HepG2 (cell line): ENCODE measurements around the gene HEXIM1. TPM values are rescaled to one million over a fixed set of nuclear protein-coding genes. Genes with fewer than 3 reads are reported as not detected.

Experiments used
- CCAR2 ChIP-seq: fragments of 200-400 bp; formaldehyde crosslinking; optimal IDR thresholded peaks from 2 replicates; pipeline ENCODE3; 2018; ENCODE audit warnings: low read depth, mild to moderate bottlenecking, low read length, moderate library complexity
- CHD2 ChIP-seq: IDR thresholded peaks from 2 replicates; pipeline ENCODE4 v1.6.1; 2011; ENCODE audit warnings: low read depth, low read length, improper control_type of control experiment
- NCOA2 ChIP-seq: sonication (generic); formaldehyde crosslinking; IDR thresholded peaks from 2 replicates; pipeline ENCODE4 v1.8.0; 2022; ENCODE audit warnings: inconsistent platforms
- RNF219 ChIP-seq: sonication (generic); formaldehyde crosslinking; IDR thresholded peaks from 2 replicates; pipeline ENCODE4 v1.5.0; 2020; ENCODE audit warnings: mild to moderate bottlenecking, missing genetic modification reagents
- RXRA ChIP-seq: sonication (generic); formaldehyde crosslinking; IDR thresholded peaks from 2 replicates; pipeline ENCODE4 v1.5.1; 2020; ENCODE audit warnings: missing genetic modification reagents
- TCF7 ChIP-seq: sonication (generic); IDR thresholded peaks from 2 replicates; pipeline ENCODE4 v1.6.1; 2016; ENCODE audit warnings: antibody characterized with exemption, low read depth
- ZNF205 ChIP-seq: IDR thresholded peaks from 2 replicates; pipeline ENCODE4 v1.6.1; 2018; ENCODE audit warnings: missing biosample characterization, missing genetic modification reagents
- ZNF251 ChIP-seq: sonication (generic); formaldehyde crosslinking; IDR thresholded peaks from 2 replicates; pipeline ENCODE4 v1.9.0; 2021; ENCODE audit warnings: mild to moderate bottlenecking, missing genetic modification reagents
- ZNF280D ChIP-seq: sonication (generic); formaldehyde crosslinking; IDR thresholded peaks from 2 replicates; pipeline ENCODE4 v1.5.1; 2020; ENCODE audit warnings: mild to moderate bottlenecking, missing genetic modification reagents
- ZNF331 ChIP-seq: sonication (generic); formaldehyde crosslinking; IDR thresholded peaks from 2 replicates; pipeline ENCODE4 v1.4.0; 2020; ENCODE audit warnings: missing genetic modification reagents
- ZNF609 ChIP-seq: sonication (generic); formaldehyde crosslinking; IDR thresholded peaks from 2 replicates; pipeline ENCODE4 v1.4.0; 2020; ENCODE audit warnings: mild to moderate bottlenecking, missing genetic modification reagents, borderline replicate concordance
- ZNF749 ChIP-seq: sonication (generic); formaldehyde crosslinking; IDR thresholded peaks from 2 replicates; pipeline ENCODE4 v1.8.0; 2022; ENCODE audit warnings: mild to moderate bottlenecking, missing genetic modification reagents, moderate library complexity, borderline replicate concordance
- polyA plus RNA-seq, 8 experiments: library from polyadenylated mRNA; depleted of rRNA in 3 of 8; stranded (reverse) in 7 of 8; unstranded in 1 of 8; fragments of >200 nt; fragmentation: Illumina TruSeq in 4 of 8; extraction: Trizol in 4 of 8; gene quantifications; 2 replicates each; pipeline versions ENCODE4 v1.2.1 to v1.2.3, GENCODE V29; 2011 to 2016; ENCODE audit warnings: low read depth in 4 of 8, missing spikeins in 1 of 8, mixed read lengths in 1 of 8; ENCODE audit not compliant: insufficient read depth in 1 of 8
- total RNA-seq, 5 experiments: library from RNA; depleted of rRNA; stranded (reverse); fragments of >200 nt; fragmentation: Illumina TruSeq; extraction: Trizol; gene quantifications; 2 replicates each; pipeline ENCODE4 v1.2.3, GENCODE V29; 2016; ENCODE audit warnings: low read depth in 1 of 5
- TF ChIP-seq, protein P1 (sequence below): IDR thresholded peaks from 2 replicates; pipeline ENCODE4 v1.6.1; 2016; ENCODE audit warnings: low read depth, borderline replicate concordance
- TF ChIP-seq, protein P2 (sequence below): sonication (generic); formaldehyde crosslinking; IDR thresholded peaks from 2 replicates; pipeline ENCODE4 v1.4.0; 2020; ENCODE audit warnings: mild to moderate bottlenecking, missing genetic modification reagents

HEXIM1 gene
- total and polyA plus RNA-seq, 2 of the 13 experiments (the other 11 are each of a cell fraction or from before 2014, with no cell fraction given): 10.5 to 16.6 TPM

- TF ChIP-seq ZNF609 (CRISPR knock-in tag) (no peak), RNF219 (CRISPR knock-in tag) (no peak), ZNF280D (CRISPR knock-in tag) (no peak), ZNF331 (CRISPR knock-in tag) (0 out of 2 replicates have a peak, but pooled peaks have one; percentile 29), ZNF251 (no peak), TCF7 (no peak; the same call in 1 of the 2 replicates), ZNF749 (CRISPR knock-in tag) (no peak), ZNF205 (CRISPR knock-in tag) (no peak), NCOA2 (CRISPR knock-in tag) (peak; percentile 68; the same call in 1 of the 2 replicates), CCAR2 (no peak), RXRA (peak; percentile 71; the same call in 1 of the 2 replicates), CHD2 (no peak)
- TF ChIP-seq, protein P1, sequence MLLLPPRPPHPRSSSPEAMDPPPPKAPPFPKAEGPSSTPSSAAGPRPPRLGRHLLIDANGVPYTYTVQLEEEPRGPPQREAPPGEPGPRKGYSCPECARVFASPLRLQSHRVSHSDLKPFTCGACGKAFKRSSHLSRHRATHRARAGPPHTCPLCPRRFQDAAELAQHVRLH: no peak
- TF ChIP-seq, protein P2, sequence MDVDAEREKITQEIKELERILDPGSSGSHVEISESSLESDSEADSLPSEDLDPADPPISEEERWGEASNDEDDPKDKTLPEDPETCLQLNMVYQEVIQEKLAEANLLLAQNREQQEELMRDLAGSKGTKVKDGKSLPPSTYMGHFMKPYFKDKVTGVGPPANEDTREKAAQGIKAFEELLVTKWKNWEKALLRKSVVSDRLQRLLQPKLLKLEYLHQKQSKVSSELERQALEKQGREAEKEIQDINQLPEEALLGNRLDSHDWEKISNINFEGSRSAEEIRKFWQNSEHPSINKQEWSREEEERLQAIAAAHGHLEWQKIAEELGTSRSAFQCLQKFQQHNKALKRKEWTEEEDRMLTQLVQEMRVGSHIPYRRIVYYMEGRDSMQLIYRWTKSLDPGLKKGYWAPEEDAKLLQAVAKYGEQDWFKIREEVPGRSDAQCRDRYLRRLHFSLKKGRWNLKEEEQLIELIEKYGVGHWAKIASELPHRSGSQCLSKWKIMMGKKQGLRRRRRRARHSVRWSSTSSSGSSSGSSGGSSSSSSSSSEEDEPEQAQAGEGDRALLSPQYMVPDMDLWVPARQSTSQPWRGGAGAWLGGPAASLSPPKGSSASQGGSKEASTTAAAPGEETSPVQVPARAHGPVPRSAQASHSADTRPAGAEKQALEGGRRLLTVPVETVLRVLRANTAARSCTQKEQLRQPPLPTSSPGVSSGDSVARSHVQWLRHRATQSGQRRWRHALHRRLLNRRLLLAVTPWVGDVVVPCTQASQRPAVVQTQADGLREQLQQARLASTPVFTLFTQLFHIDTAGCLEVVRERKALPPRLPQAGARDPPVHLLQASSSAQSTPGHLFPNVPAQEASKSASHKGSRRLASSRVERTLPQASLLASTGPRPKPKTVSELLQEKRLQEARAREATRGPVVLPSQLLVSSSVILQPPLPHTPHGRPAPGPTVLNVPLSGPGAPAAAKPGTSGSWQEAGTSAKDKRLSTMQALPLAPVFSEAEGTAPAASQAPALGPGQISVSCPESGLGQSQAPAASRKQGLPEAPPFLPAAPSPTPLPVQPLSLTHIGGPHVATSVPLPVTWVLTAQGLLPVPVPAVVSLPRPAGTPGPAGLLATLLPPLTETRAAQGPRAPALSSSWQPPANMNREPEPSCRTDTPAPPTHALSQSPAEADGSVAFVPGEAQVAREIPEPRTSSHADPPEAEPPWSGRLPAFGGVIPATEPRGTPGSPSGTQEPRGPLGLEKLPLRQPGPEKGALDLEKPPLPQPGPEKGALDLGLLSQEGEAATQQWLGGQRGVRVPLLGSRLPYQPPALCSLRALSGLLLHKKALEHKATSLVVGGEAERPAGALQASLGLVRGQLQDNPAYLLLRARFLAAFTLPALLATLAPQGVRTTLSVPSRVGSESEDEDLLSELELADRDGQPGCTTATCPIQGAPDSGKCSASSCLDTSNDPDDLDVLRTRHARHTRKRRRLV (CRISPR knock-in tag): peak; percentile 59; the same call in 1 of the 2 replicates
These were observed 52.4 kb downstream of the HEXIM1 start (continued) for GRCh38 chr17:45200701-45201100.
